HK-2 (cell line): ENCODE results near the gene PPP2R2B.

Source experiments
- DNase-seq: peaks from one replicate; pipeline ENCODE4 v3.0.0-alpha.2; 2018; ENCODE audit not compliant: unreplicated experiment

PPP2R2B gene

GRCh38 chr5:146785065-146785464 is 93.5 kb downstream of the PPP2R2B start:
- DNase-seq, result no peak

- DNase-seq, result no peak
Measured at GRCh38 chr5:146781157-146781556, 97.4 kb downstream of the PPP2R2B start.

GRCh38 chr5:146779211-146779869 is 99.2 kb downstream of the PPP2R2B start:
- DNase-seq, result no peak

GRCh38 chr5:146778795-146779194 is 99.8 kb downstream of the PPP2R2B start:
- no peak for DNase-seq

GRCh38 chr5:146778261-146778660 is 100.3 kb downstream of the PPP2R2B start:
- DNase-seq, result no peak

GRCh38 chr5:146772881-146773466 is 105.6 kb downstream of the PPP2R2B start:
- DNase-seq, result no peak

- no peak for DNase-seq
Measured at GRCh38 chr5:146770980-146771379, 107.6 kb downstream of the PPP2R2B start.

- no peak for DNase-seq
Measured at GRCh38 chr5:146770546-146770945, 108.0 kb downstream of the PPP2R2B start.

- DNase-seq, result no peak
Measured at GRCh38 chr5:146767534-146767933, 111.0 kb downstream of the PPP2R2B start.

GRCh38 chr5:146766013-146766412 is 112.5 kb downstream of the PPP2R2B start:
- no peak for DNase-seq

GRCh38 chr5:146765089-146765832 is 113.3 kb downstream of the PPP2R2B start:
- DNase-seq, result no peak

- no peak for DNase-seq
Measured at GRCh38 chr5:146762830-146763229, 115.7 kb downstream of the PPP2R2B start.

- no peak for DNase-seq
Measured at GRCh38 chr5:146761811-146762210, 116.7 kb downstream of the PPP2R2B start.

- no peak for DNase-seq
Measured at GRCh38 chr5:146758938-146759337, 119.6 kb downstream of the PPP2R2B start.

- no peak for DNase-seq
Measured at GRCh38 chr5:146758076-146758475, 120.5 kb downstream of the PPP2R2B start.

- no peak for DNase-seq
Measured at GRCh38 chr5:146756546-146756945, 122.0 kb downstream of the PPP2R2B start.

- DNase-seq, result no peak
Measured at GRCh38 chr5:146755793-146756192, 122.8 kb downstream of the PPP2R2B start.

GRCh38 chr5:146754621-146755020 is 123.9 kb downstream of the PPP2R2B start:
- DNase-seq, result no peak

GRCh38 chr5:146753641-146754040 is 124.9 kb downstream of the PPP2R2B start:
- no peak for DNase-seq

- no peak for DNase-seq
Measured at GRCh38 chr5:146751781-146752401, 126.7 kb downstream of the PPP2R2B start.

GRCh38 chr5:146751054-146751453 is 127.5 kb downstream of the PPP2R2B start:
- DNase-seq, result no peak

GRCh38 chr5:146748533-146748932 is 130.0 kb downstream of the PPP2R2B start:
- DNase-seq, result no peak
